GM23338 (cell line): ENCODE results near the gene KRT84. TPM values are rescaled to one million over a fixed set of nuclear protein-coding genes. Genes with fewer than 3 reads are reported as not detected.

ENCODE experiments used
- ATAC-seq: fragments of 200-7000 bp; cut with Tn5 transposase; 3 replicates; pipeline ENCODE4 v1.9.1; 2020
- DNase-seq: peaks from one replicate; pipeline ENCODE4 v3.0.0-alpha.2; 2015; ENCODE audit warnings: low spot score
- H2AFZ ChIP-seq: fragments of 200-600 bp; sonication (generic); 2 replicates; pipeline ENCODE4 v1.8.0; 2016; ENCODE audit warnings: antibody characterized with exemption, mild to moderate bottlenecking, moderate library complexity
- H3F3A ChIP-seq: fragments of 200-600 bp; sonication (generic); replicated peaks from 2 replicates; pipeline ENCODE4 v1.8.0; 2017; ENCODE audit warnings: antibody characterized with exemption, mixed run types, low read depth
- H3K27ac ChIP-seq: fragments of 200-600 bp; sonication (generic); 2 replicates; pipeline ENCODE4 v1.6.1; 2016; ENCODE audit warnings: low read depth
- H3K27me3 ChIP-seq: fragments of 200-600 bp; sonication (generic); 2 replicates; pipeline ENCODE4 v1.8.0; 2016; ENCODE audit warnings: mild to moderate bottlenecking, mixed run types, moderate library complexity; ENCODE audit not compliant: insufficient read depth
- H3K36me3 ChIP-seq: fragments of 200-600 bp; sonication (generic); 2 replicates; pipeline ENCODE4 v1.8.0; 2016; ENCODE audit warnings: mild to moderate bottlenecking; ENCODE audit not compliant: insufficient read depth
- H3K4me1 ChIP-seq: fragments of 200-600 bp; sonication (generic); 2 replicates; pipeline ENCODE4 v1.8.0; 2016; ENCODE audit warnings: mild to moderate bottlenecking, moderate library complexity; ENCODE audit not compliant: insufficient read depth
- H3K4me2 ChIP-seq: fragments of 200-600 bp; sonication (generic); 2 replicates; pipeline ENCODE4 v1.7.1; 2017; ENCODE audit warnings: mixed run types
- H3K4me3 ChIP-seq: fragments of 200-600 bp; sonication (generic); 2 replicates; pipeline ENCODE4 v1.6.1; 2016; ENCODE audit warnings: mixed run types
- H3K79me2 ChIP-seq: fragments of 200-600 bp; sonication (generic); replicated peaks from 2 replicates; pipeline ENCODE4 v1.8.0; 2017; ENCODE audit warnings: mild to moderate bottlenecking; ENCODE audit not compliant: insufficient read depth
- H3K9me2 ChIP-seq: fragments of 200-600 bp; sonication (generic); 2 replicates; pipeline ENCODE4 v1.8.0; 2017; ENCODE audit not compliant: insufficient read depth
- H4K20me1 ChIP-seq: fragments of 200-600 bp; sonication (generic); replicated peaks from 2 replicates; pipeline ENCODE4 v1.8.0; 2017; ENCODE audit warnings: mild to moderate bottlenecking; ENCODE audit not compliant: insufficient read depth
- H3K27ac Mint-ChIP-seq: 2 replicates; pipeline ENCODE4 v1.8.0; 2020; ENCODE audit warnings: inconsistent platforms, mild to moderate bottlenecking, moderate library complexity, mixed read lengths
- H3K27me3 Mint-ChIP-seq: 3 replicates; pipeline ENCODE4 v1.8.0; 2022; ENCODE audit warnings: low read depth, mild to moderate bottlenecking, moderate library complexity, mixed read lengths, inconsistent platforms; ENCODE audit not compliant: insufficient read depth, poor library complexity
- H3K36me3 Mint-ChIP-seq: 3 replicates; pipeline ENCODE4 v1.8.0; 2021; ENCODE audit warnings: low read depth, mild to moderate bottlenecking, inconsistent platforms, moderate library complexity, mixed read lengths
- H3K4me1 Mint-ChIP-seq: 3 replicates; pipeline ENCODE4 v1.8.0; 2020; ENCODE audit warnings: mild to moderate bottlenecking, inconsistent platforms, mixed read lengths
- H3K4me3 Mint-ChIP-seq: 3 replicates; pipeline ENCODE4 v1.8.0; 2021; ENCODE audit warnings: moderate library complexity, mild to moderate bottlenecking, inconsistent platforms, mixed read lengths
- H3K9me3 Mint-ChIP-seq: 3 replicates; pipeline ENCODE4 v1.8.0; 2020; ENCODE audit warnings: moderate library complexity, mild to moderate bottlenecking, inconsistent platforms, mixed read lengths
- CREB1 ChIP-seq: fragments of 250-450 bp; sonication (Bioruptor Pico); IDR thresholded peaks from 2 replicates; pipeline ENCODE4 v1.5.0; 2020; ENCODE audit warnings: low read depth, mild to moderate bottlenecking, moderate library complexity
- EZH2 ChIP-seq: fragments of 200-600 bp; sonication (generic); IDR thresholded peaks from one replicate; pipeline ENCODE4 v1.8.0; 2017; ENCODE audit warnings: antibody characterized with exemption, mild to moderate bottlenecking, low read depth; ENCODE audit not compliant: unreplicated experiment
- EZH2phosphoT487 ChIP-seq: fragments of 200-600 bp; sonication (generic); IDR thresholded peaks from one replicate; pipeline ENCODE4 v1.8.1; 2018; ENCODE audit warnings: antibody characterized with exemption; ENCODE audit not compliant: unreplicated experiment
- JUNB ChIP-seq: IDR thresholded peaks from one replicate; pipeline ENCODE4 v1.6.1; 2016; ENCODE audit warnings: antibody characterized with exemption; ENCODE audit not compliant: unreplicated experiment
- NANOG ChIP-seq: IDR thresholded peaks from 2 replicates; pipeline ENCODE4 v1.6.1; 2016; ENCODE audit warnings: antibody characterized with exemption, borderline replicate concordance
- POLR2AphosphoS5 ChIP-seq: IDR thresholded peaks from 2 replicates; pipeline ENCODE4 v1.6.1; 2016; ENCODE audit warnings: antibody characterized with exemption, low read depth
- STAT1 ChIP-seq: IDR thresholded peaks from one replicate; pipeline ENCODE4 v1.6.1; 2016; ENCODE audit warnings: antibody characterized with exemption; ENCODE audit not compliant: unreplicated experiment
- ZNF331 ChIP-seq: fragments of 250-450 bp; sonication (Bioruptor Pico); IDR thresholded peaks from 2 replicates; pipeline ENCODE4 v1.5.0; 2020; ENCODE audit warnings: low read depth, mild to moderate bottlenecking, moderate library complexity
- polyA plus RNA-seq: library from polyadenylated mRNA; unstranded; fragments of >200 nt; fragmentation: Nextera tagmentation; extraction: Ambion mirVana; gene quantifications from 2 replicates; pipeline ENCODE4 v1.2.1, GENCODE V29; 2016
- total RNA-seq: library from RNA; depleted of rRNA; stranded (reverse); fragments of >200 nt; shearing (Covaris generic); gene quantifications from 2 replicates; pipeline ENCODE4 v1.2.3, GENCODE V29; 2014
- TF ChIP-seq, protein P1 (sequence below): IDR thresholded peaks from 2 replicates; pipeline ENCODE4 v1.6.1; 2016; ENCODE audit warnings: antibody characterized with exemption
- TF ChIP-seq, protein P2 (sequence below), 2 experiments: fragments of 200-600 bp in 1 of 2; sonication (generic) in 1 of 2; conservative IDR thresholded peaks; 2 replicates each; pipeline versions ENCODE4 v1.5.1 to v1.6.1; 2016 to 2017; ENCODE audit warnings: antibody characterized with exemption in 2 of 2, low read depth in 2 of 2, mild to moderate bottlenecking in 2 of 2, moderate library complexity in 1 of 2
- TF ChIP-seq, protein P3 (sequence below): IDR thresholded peaks from one replicate; pipeline ENCODE4 v1.6.1; 2018; ENCODE audit warnings: antibody characterized with exemption; ENCODE audit not compliant: unreplicated experiment

The KRT84 gene
- total and polyA plus RNA-seq, 2 experiments from 2014 or later = not detected

DNA sequence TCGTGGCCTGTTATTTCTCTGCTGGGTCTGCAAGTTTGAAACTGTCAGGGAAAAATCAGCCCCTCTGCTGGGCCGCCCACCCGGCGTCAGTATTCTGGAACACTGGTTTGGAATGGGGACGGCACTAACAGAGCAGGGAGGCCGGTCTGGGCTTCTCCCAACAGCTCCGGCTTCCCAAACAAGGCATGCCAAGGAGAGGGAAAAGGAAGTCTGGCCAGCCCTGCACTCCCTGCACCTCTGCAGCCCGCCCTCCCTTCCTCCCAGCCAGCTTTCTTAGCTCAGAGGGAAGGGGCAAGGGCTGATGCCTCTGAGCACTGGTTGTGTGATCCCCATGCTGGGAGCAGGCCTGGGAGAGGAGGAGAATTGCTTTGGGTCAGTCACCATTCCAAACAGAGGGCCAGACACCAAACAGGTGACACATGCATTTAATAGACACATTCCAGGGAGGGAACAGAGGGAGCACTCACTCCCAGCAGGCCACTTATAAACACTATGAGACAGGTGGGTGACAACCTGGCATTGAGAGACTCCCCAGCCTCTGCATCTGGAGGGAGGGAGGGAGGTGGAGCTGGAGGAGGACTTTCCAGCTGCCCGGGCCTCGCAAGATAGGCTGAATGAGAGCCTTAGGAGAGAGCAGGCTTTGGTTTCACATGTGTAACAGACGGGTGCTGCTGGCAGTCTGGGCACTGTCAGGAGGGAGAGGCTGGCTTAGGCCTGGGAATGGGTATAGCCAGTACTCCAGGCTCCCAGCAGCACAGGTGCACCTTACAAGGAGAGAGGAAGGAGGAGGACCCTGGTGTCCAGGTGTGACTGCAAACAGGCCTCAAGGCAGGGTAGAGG, 38.4 kb upstream of the KRT84 start:
- Mint-ChIP-seq H3K27me3 (peaks cover 2% of the 10 kb centered on the region), H3K4me1 (peaks cover 9% of the 10 kb centered on the region), H3K4me3 (no peak overlapping the region), H3K36me3 (no peaks in the 10 kb centered on the region), H3K9me3 (no peaks in the 10 kb centered on the region), H3K27ac (peak overlapping the region; percentile 4; the same call in 1 of the 2 replicates)
- Histone ChIP-seq H3K36me3 (no peaks in the 10 kb centered on the region), H3K79me2 (no peaks in the 10 kb centered on the region), H3K4me1 (no peaks in the 10 kb centered on the region), H4K20me1 (no peaks in the 10 kb centered on the region), H3K27me3 (no peaks in the 10 kb centered on the region), H3K27ac (no peak overlapping the region), H3K4me3 (no peak overlapping the region), H3K9me2 (0 out of 2 replicates have a peak, but pooled peaks cover 3% of the 10 kb centered on the region), H3K4me2 (no peak overlapping the region), H2AFZ (0 out of 2 replicates have a peak overlapping the region, but pooled peaks have one; percentile 28), H3F3A (no peaks in the 10 kb centered on the region)
- no peak for TF ChIP-seq EZH2
- TF ChIP-seq, protein P1, sequence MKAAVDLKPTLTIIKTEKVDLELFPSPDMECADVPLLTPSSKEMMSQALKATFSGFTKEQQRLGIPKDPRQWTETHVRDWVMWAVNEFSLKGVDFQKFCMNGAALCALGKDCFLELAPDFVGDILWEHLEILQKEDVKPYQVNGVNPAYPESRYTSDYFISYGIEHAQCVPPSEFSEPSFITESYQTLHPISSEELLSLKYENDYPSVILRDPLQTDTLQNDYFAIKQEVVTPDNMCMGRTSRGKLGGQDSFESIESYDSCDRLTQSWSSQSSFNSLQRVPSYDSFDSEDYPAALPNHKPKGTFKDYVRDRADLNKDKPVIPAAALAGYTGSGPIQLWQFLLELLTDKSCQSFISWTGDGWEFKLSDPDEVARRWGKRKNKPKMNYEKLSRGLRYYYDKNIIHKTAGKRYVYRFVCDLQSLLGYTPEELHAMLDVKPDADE = no peak
- TF ChIP-seq, protein P2, sequence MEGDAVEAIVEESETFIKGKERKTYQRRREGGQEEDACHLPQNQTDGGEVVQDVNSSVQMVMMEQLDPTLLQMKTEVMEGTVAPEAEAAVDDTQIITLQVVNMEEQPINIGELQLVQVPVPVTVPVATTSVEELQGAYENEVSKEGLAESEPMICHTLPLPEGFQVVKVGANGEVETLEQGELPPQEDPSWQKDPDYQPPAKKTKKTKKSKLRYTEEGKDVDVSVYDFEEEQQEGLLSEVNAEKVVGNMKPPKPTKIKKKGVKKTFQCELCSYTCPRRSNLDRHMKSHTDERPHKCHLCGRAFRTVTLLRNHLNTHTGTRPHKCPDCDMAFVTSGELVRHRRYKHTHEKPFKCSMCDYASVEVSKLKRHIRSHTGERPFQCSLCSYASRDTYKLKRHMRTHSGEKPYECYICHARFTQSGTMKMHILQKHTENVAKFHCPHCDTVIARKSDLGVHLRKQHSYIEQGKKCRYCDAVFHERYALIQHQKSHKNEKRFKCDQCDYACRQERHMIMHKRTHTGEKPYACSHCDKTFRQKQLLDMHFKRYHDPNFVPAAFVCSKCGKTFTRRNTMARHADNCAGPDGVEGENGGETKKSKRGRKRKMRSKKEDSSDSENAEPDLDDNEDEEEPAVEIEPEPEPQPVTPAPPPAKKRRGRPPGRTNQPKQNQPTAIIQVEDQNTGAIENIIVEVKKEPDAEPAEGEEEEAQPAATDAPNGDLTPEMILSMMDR (conservative IDR thresholded peaks at IDR 0.05; ENCODE audit: low read depth in 2 of 2) = no peak
- TF ChIP-seq, protein P3, sequence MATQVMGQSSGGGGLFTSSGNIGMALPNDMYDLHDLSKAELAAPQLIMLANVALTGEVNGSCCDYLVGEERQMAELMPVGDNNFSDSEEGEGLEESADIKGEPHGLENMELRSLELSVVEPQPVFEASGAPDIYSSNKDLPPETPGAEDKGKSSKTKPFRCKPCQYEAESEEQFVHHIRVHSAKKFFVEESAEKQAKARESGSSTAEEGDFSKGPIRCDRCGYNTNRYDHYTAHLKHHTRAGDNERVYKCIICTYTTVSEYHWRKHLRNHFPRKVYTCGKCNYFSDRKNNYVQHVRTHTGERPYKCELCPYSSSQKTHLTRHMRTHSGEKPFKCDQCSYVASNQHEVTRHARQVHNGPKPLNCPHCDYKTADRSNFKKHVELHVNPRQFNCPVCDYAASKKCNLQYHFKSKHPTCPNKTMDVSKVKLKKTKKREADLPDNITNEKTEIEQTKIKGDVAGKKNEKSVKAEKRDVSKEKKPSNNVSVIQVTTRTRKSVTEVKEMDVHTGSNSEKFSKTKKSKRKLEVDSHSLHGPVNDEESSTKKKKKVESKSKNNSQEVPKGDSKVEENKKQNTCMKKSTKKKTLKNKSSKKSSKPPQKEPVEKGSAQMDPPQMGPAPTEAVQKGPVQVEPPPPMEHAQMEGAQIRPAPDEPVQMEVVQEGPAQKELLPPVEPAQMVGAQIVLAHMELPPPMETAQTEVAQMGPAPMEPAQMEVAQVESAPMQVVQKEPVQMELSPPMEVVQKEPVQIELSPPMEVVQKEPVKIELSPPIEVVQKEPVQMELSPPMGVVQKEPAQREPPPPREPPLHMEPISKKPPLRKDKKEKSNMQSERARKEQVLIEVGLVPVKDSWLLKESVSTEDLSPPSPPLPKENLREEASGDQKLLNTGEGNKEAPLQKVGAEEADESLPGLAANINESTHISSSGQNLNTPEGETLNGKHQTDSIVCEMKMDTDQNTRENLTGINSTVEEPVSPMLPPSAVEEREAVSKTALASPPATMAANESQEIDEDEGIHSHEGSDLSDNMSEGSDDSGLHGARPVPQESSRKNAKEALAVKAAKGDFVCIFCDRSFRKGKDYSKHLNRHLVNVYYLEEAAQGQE = no peak
- TF ChIP-seq CREB1 (CRISPR knock-in tag) = no peak
- TF ChIP-seq STAT1 = no peak
- TF ChIP-seq JUNB = no peak
- no peak for TF ChIP-seq POLR2AphosphoS5
- no peak for TF ChIP-seq EZH2phosphoT487
- TF ChIP-seq NANOG = no peak
- no peak for TF ChIP-seq ZNF331 (CRISPR knock-in tag)
- no peak for DNase-seq
- peak; percentile 49 for ATAC-seq
